Fibroblast of skin of back (primary cell): ENCODE measurements around the gene PICALM.

ENCODE experiments used
- DNase-seq: peaks from one replicate; pipeline ENCODE4 v3.0.0-alpha.2; 2013

The PICALM gene

DNA sequence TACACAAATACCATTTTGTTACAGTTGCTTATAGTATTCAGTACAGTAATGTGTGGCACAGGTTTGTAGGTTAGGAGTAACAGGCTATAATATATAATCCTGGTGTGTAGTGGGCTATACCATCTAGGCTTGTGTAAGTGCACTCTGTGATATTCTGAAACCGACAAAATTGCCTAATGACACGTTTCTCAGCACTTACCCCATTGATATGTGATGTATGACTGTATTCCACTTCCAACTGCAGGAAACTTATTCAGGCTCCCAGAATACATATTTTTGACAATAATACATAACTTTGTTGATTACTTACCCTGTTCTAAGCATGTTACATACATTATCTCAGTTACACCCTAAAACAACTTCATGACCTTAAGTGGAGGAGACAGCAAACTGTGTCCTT lies 5.1 kb upstream of the PICALM start:
- no peak for DNase-seq

DNA sequence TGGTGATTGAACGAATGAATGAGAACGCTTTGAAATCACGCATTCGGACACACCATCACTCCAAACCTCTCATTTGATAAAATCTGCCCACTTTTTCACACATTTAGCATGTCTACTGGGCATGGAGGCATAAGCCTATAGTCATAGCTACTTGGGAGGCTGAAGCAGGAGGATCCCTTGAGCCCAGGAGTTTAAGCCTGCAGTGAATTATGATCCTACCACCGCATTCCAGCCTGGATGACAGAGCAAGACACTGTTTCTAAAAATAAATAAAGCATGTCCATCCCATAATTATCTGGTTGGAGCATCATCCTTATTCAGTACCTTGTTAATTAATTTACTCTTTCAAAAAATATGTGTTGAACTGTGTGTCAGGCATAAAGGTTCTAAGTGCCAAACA lies 3.3 kb upstream of the PICALM start:
- peak; percentile 46 for DNase-seq

DNA sequence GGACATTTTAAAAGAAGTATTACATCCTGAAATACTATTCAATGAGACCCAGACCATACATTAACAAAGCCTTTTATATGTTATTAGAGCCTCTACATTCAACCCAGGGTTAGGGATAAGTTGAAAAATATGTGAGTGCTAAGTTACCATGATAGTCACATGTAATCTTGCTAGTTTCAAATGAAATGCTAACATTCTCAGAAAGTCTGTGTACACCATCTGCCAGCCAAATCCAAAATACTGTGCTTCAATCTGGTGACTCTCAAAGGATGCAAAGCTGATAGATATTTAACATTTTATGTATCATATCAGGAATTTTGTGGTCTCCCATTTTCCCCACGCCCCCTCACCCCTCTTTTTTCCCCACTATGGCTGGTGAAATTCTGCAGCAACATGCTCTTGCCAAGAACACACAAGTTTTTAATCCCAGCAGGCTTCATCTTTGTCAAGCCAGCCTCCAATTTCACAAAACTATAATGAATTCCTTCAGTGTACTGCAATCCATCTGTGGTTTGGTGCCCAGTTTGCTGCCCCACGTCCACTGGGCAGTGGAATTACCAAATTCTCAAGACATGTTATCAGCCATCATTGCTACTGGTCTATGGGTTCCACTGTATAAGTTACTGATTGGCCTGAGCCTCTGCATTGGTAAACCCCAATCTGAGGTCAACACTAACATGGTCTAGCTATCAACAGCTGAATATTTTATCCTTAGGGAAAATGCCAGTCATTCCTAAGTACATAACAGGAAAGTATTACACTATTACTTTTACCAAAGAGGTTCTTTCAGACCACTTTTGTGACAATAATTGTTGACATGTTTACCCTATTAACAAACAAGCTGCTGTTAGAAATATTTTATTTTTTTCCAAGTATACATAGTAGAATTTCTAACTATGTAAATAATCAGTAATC lies 1.5 kb upstream of the PICALM start:
- DNase-seq, result peak; percentile 54

DNA sequence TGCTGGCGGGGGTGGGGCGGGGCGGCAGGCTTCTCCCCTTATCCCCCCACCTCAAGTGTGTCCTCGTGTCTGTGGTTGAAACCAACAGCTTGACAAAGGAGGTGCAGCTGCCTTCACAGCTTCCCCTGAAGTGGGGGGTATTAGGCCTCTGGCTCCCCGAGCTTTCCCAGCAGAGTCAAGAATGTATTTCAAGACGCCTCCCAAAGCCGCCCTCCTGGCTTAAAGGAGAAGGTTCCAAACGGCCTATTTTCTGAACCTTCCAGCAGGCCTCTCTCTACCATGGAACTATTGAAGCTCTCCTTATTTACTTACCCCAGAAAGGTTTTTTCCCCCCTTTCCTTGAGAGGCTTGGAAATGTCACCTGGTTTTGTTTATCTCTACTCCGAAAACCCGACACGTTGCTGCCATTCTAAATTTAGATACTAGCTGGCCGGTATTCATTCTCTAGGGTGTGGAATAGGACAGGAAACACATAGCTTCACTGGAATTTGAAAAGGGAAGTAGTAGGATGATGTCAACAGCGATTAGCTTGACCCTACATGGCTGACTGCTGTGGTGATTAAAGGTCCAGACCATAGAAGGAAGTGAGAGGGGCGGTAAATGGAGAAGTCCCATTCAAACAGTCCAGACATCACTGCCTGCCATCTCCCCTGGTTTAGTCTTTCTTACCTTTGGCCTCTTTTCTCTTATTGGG lies 671 bp upstream of the PICALM start:
- DNase-seq, result peak; percentile 99

- DNase-seq, result peak; percentile 33
Measured at GRCh38 chr11:86068138-86068871, 579 bp downstream of the PICALM start.

GRCh38 chr11:86067851-86068137 lies 1.1 kb downstream of the PICALM start:
- DNase-seq, result no peak

DNA sequence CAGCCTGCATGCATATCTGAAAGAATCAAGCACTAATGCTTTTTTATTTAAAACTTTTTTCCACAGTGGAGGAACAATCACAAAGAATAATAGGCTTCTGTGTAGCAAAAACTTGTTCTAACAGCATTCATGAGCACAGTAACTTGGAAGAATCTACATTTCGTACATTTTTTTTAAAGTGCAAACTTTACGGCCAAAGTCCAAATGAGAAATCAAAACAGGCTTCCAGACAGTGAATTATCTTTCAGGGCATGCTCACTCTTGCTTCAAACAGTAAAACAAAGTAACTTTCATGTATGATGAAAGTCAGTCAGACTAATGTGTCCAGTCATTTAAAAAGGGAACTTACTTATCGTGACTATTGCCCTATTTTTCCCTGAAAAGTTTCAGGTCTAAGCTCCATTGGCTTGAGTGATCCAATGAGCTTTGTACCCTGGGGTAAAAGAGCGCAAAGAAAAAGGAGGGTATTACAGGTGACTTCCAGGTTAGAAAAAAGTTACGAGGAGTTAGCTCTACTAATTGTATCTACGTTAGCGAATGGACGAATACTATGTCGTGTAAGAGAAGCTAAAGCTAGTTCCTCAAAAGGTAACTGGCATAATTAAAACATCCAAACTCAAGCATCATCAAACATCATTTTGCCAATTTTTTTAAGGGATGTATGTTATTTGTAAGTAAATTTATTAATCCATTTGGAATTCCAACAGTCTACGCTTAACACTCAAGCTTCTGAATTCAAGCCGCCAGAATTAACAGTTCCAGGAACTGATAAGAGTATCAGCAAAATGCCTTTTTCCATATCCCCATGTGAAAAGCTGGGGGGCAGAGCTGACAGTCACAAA lies 1.7 kb downstream of the PICALM start:
- DNase-seq, result no peak

- no peak for DNase-seq
Measured at GRCh38 chr11:86066657-86067008, 2.3 kb downstream of the PICALM start.

DNA sequence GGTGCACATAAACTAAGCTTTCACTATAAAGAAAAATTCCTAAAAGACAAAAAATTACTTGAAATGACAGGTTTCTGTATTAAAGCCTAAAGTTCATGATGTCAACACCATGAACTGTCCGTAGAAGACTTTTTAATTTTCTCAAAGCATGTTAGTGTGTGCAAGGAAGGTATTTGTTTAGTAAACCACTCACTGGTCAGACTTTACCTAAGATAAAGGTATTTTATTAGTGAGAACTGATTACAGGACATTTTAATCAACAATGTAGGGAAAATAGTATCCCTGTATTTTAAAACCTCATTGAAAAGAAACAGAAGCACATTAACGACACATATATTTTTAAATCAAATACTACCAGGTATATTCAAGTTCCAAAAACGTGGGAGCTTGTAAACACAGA lies 2.9 kb downstream of the PICALM start:
- no peak for DNase-seq

- peak; percentile 68 for DNase-seq
Measured at GRCh38 chr11:86064220-86064803, 4.6 kb downstream of the PICALM start.

- DNase-seq, result peak; percentile 68
Measured at GRCh38 chr11:86063536-86063935, 5.3 kb downstream of the PICALM start.

GRCh38 chr11:86062719-86063118 lies 6.2 kb downstream of the PICALM start:
- no peak for DNase-seq

GRCh38 chr11:86061483-86062205 lies 7.2 kb downstream of the PICALM start:
- no peak for DNase-seq

- no peak for DNase-seq
Measured at GRCh38 chr11:86060544-86060943, 8.3 kb downstream of the PICALM start.

GRCh38 chr11:86058360-86058759 lies 10.5 kb downstream of the PICALM start:
- no peak for DNase-seq

GRCh38 chr11:86056351-86056854 lies 12.5 kb downstream of the PICALM start:
- no peak for DNase-seq

DNA sequence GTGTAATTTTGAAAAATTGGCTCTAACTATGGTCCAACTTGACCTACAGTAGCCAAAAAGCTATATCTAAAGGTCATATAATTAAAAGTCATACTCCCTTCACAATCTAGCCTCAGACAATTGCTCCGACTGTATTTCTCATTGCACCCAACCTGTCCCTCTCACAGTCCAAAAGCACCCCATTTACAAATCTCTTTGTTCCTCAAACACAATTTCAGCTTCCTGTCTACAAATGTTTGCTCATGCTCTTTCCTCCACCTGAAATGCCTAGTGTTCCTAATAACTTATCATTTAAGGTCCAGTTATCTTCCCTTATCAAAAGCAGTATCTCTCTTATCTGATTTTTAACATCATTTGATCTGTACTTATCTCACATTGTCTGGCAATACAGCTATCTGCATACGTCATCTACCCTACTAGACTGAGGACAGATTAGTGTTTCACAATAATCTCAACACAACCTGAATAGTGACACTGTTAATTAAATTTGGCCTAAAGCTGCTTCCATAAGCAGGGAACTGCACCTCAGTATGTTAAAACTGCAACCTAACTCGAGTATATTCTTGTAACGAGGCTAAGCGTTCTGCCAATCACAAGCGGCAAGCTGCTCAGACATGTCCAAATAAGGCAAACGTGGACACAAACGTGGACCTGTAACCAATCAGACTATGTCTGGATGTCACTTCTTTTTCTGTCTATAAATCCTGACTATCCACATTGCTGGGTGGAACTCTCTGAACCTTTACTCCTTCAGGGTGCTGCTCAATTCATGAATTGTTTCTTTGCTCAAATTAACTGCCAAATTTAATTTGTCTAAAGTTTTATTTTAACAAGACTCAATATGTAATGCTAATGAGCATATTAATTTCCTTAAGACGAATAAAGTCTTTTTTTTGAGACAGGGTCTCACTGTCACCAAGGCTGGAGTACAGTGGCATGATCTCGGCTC lies 15.9 kb downstream of the PICALM start:
- no peak for DNase-seq

GRCh38 chr11:86050196-86050709 lies 18.6 kb downstream of the PICALM start:
- no peak for DNase-seq

DNA sequence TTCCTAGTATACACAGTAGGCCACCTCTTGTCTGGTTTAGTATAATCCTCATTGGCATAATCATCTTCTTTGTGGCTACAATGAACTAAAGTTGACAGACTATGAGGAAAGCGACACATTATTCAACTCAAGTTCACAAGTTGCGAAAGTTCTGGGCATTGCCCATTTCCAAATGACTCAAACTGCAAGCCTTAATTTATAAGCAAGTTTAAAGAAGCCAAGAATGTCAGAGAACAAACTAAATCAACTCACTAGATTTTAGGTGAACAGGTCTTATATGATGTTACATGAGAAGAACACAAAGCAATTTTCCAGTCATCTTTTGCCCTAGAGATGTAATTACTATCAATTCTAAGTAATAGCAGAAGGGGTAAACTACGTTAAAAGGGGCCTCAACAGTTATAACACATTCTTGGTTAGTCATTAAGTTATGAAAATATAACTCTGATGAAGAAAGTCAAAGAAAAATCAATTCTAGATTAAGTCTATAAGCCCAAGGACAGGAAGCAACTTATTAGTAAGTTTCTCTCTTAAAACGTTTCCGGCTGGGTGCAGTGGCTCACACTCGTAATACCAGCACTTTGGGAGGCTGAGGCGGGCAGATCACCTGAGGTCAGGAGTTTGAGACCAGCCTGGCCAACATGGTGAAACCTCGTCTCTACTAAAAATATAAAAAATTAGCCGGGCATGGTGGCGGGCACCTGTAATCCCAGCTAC lies 21.5 kb downstream of the PICALM start:
- DNase-seq, result peak; percentile 26
